ENCODE measurements around the gene DENND2C.

Gene DENND2C

DNA sequence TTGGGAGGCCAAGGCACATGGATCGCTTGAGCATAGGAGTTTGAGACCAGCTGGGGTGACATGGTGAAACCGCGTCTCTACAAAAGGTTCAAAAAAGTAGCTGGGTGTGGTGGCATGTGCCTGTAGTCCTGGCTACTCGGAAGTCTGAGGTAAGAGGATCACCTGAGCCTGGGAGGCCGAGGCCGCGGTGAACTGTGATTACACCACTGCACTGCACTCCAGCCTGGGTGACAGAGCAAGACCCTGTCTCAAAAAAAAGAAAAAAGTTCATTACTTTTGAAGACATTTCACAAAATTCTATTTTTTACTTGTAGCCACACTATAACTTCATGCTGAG lies 2.1 kb upstream of the DENND2C start:
- DNase-seq, result no peak

DNA sequence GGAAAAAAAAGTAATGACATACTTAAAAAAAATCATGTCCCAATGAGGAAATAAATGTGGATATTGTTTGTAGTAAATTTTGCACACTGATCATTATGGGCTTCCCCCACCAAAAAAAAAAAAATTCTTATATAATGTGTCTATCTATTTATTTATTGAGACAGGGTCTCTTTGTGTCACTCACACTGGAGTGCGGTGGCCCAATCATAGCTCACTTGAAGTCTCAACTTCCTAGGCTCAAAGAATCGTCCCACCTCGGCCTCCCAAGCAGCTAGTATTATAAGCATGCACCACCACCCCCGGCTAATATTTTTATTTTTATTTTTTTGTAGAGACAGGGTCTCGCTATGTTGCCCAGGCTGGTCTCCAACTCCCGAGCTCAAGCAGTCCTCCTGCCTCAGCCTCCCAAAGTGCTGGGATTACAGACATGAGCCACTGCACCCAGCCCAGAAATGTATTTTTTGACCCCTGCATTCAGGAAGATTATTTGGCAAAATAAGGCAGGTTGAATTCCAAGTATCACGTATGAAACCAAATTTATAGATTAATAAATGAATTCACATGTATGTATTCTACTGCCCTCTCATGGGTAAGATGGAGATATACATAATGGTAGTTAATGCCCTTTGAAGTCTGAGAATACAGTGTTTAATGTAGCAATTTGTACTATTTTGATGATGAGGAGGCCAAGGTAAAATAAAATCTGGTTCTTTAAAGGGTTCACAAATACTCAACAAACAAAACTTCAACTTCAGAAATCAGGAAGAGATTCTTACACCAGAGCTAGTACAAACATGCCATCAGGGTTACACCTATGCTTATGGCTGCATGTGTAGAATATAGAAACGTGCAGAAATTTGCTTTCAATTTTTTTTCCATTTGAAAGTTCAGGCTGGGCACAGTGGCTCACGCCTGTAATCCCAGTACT lies 1.4 kb upstream of the DENND2C start:
- DNase-seq, result no peak

DNA sequence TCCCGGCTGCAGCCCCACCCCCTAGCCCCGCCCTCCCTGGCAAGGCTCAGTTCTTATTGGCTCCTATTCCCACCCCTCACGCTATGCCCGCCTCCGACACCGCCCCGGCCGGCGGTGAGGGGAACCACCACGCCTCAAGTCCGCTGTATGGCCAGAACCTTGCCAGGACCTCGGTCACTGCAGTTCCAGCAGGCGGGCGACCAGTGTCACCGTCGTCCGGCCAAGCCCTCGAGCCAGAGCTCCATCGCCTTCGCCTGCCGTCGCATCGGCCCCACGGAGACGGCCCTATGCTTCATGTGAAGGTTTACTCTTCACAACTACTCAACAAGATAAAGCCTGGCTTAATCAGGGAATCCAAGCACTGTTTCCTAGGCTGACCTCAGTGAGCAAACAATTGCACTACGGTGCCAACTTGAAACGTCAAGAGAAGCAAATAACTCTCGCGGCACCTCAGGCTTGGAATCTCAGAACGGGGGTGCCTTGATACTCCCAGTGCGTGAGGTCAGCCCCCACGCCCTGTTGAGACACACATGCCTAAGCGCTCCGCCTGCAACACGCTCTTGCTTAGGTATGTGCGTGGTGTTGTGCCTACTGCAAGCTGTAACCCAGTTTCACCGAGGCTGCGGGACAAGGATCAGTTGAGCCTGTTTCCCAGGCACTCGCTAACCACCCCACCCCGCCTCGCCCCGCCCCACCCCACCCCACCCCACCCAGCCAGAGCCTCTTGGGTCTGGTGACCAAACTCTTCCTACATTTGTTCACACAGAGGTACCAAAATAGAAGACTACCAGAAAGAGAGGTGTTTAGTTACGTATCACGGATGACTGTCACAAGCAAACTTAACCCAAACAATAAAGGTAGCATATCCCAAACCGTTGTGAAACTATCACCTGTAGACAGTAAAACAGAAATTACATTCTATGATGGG lies 498 bp upstream of the DENND2C start:
- DNase-seq, result peak; percentile 66

DNA sequence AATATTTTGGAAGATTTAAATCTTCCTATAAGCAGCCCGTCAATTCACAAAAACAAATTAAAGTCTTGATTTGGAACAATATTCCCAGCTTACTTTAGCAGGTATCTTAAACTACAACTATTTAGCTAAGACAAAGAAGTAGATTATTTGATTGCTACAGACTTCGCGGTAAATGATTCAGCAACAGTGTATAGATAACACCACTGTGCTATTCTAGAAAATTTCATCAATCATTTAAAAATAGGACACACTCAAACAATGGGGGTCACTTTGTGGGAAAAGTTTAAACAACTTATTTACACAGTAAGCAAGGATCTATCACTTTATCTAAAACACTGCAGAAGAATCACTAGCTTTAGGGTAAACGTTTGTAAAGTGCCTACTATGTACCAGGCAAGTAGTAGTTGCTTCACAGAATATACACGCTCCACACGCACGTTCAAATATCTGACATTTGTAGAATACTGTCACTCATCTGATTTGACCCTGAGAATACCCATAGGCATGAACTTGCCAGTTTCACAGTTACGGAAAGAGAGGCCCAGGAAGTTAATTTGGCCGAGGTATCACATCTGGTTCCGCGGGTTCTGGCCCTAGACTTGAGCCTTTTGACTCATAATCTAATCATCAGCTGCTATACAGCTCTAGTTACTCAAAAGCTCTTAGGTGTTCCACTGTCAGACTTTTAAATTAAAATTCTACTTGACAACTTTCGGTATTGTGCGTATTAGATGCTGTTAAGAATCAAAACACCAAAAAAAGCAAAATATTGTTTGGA lies 876 bp downstream of the DENND2C start:
- no peak for DNase-seq

DNA sequence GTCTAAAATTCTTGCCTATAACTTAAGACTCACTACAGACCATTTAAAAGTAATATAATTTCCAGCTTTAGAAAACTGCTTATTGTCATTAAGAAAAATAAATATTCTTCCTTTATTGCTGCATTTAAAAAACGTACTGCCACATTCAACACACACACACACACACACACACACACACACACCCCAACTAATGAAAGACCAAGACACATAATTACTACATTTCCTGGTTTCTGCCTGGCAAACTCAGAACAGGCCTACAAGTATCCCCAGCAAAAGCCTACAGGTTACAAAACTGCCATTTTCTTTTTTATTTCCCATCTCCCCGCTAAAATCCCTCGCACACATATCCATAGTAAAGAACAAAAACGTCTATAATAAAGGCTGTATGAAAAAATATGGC lies 1.5 kb downstream of the DENND2C start:
- no peak for DNase-seq

DNA sequence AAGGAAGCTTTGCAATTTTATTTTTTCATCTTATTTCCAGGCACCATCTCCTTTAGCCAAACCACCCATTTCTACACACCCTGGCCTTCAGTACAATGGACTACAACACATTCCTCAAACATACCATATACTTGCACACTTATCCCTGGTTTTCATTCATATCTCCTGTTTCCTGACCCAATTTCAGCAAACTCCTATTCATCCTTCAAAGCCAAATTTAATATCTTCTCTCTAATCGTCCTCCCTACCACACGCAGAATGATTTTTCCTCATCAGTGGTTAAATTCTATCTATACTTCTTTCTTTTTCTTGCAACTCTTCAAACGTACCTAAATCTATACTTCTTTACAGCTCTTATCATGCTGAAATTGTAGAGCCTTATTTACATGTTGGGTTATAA lies 2.9 kb downstream of the DENND2C start:
- DNase-seq, result no peak

DNA sequence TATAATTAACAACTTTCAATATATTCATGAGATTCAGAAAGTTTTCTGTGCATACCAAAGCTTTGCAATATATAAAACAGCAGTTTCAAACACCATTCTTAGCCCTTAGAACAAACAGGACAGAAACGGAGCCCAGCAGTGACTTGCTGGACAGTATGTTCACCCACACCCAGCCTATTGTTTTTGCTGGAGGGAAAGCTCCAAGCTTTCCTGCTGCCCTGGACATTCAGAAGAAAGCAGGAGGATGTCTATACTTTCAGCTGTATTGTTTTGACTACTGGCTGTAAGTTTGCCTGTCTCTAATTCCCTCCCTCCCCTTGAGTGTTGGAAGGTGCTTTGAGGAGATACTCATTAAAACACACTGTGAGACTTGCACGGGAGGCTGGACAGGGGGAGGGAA lies 9.6 kb downstream of the DENND2C start:
- DNase-seq, result no peak

DNA sequence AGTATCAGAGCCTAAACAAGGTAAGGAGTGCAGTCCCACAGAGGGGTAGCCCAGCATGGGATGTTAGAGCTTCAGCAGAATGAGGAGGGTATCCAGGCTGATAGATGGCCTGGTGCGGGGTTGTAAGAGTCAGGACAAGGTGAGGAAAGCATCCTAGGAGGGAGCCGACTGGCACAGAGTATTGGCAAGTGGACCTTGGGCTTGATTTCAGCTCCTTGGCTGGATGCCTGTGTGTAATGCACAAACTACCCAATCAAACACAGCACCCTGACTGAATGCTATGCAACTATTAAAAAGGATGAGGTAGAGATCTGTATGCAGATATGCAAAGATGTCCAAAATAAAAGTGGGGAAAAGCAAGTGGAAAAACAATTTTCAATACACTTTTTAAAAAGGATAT lies 18.0 kb downstream of the DENND2C start:
- DNase-seq, result no peak

DNA sequence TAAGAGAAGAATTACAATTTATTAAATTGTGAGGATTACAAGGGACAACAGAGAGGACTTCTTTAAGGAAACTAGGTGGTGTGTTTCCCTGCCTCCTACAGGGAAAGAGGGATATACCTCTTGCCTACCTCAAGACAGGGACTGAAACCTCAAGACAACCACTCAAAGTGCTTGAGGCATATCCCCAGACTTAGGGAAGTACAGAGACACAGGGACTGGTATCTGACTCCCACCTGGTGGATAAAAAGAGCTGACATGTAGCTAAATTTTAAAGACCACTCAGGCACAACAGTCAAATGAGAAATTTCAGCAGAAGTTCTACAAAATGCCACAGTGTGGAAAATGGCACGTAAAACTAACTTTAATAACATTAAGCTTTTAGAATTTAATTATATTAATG lies 21.3 kb downstream of the DENND2C start:
- DNase-seq, result no peak

DNA sequence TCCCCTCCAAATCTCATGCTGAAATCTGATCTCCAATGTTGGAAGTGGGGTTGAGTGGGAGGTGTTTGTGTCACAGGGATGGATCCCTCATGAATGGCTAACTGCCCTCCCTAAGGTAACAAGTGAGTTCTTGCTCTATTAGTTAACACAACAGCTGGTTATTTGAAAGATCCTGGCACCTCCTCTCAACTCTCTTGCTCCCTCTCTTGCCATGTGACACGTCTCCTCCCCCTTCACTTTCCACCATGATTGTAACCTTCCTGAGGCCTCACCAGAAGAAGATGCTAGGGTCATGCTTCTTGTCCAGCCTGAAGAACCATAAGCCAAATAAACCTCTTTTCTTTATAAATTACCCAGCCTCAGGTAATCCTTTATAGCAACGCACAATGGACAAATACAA lies 28.5 kb downstream of the DENND2C start:
- DNase-seq, result no peak

DNA sequence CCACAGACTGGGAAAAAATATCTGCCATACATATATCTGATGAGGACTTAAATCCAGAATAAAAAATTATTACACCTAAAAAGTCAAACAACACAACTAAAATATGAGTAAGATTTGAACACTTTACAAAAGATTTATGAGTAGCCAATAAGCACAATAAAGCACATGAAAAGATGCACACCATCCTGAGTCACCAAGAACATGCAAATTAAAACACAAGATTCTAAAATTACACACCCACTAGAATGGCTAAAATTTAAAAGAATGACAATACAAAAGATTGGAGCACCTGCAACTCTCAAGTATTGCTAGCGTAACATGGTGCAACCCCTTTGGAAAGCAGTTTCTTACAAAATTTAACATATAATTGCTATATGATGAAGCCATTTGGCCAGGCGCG lies 30.9 kb downstream of the DENND2C start:
- DNase-seq, result no peak

DNA sequence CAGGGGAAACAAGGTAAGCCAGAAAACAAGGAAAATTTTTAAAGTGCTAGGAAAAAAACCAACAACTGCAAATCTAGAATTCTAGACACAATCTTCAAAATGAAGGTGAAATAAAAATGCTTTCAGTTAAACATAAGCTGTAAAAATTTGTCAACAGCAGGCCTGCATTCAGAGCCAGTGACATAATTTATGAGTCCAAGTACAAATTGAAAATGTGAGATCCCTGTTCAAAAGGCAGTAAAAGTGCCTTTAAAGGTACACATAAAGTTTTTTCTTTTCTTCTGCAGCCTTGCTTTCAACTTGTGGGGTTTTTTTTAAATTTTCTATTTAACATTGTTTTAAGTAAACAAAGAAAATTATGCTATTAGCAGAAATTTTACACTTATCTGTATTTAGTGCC lies 37.4 kb downstream of the DENND2C start:
- no peak for DNase-seq

DNA sequence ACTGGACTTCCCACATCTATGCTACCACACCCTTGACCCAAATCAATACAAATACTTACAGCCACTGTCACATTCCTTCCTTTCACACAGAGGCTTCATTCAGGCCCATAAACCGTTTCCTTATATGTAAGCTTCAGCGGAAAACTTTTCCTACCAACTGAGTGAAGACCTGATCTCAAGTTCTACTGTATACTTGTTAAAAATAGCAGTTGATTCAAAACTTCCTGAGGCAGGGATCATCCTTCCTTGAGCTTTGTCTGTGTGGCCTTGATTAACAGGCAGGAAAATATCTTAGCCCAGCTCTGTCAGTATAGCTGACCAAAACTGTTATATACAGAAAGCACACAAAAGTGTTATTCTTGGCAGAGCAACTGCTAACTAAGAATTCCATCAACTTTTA lies 42.7 kb downstream of the DENND2C start:
- DNase-seq, result no peak

DNA sequence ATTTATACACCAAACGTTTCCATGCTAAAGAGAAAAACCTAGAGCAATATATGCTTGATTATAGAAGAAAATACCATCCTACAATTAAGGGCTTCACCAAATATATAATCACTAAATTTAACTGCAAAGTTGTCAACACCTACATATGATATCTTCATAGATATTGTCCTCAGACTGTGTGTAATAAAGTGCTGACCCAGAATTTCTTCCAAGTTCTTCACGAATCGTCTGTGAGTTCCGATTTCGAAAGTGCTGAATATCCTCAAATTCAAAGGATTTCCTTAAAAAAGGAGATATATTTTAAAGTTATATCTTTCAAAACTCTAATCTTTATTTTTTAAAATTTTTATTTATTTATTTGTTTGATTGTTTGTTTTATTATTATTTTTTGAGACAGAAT lies 46.5 kb downstream of the DENND2C start:
- no peak for DNase-seq

DNA sequence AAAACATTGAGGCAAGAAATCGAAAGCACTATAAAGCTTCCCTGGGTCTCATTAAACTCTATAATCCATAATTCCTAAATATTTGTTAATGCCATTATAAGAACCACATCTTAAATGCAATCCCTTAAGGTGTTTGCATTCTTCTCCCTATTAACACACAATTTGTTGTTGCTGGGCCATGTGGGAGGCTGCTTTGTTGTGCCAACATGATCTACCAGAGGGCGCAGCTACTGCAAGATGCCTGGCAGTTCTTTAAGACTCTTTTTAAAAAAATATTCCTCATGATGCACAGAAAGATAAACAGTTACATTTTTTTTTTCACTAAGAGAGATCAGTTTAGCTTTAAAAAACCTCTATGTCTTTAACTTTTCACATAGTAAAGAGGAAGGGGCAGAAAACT lies 49.4 kb downstream of the DENND2C start:
- no peak for DNase-seq

DNA sequence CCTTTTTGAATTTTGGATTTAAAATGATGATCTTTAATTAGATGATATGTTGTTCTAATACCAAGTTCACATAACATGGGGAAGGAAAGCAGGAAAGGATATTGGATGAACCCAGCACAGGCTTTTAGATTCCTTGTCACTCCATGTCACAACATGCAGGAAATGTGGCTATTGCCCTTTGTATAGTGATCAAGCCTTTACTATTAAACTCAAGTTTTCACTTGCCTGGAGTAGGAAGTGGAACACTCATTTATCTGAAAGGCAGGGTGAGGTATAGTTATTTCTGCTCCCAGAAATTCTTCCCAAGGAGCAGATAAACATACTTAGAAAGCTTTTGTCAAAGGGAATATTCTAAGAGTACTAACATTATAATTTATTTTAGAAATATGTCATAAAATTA lies 51.2 kb downstream of the DENND2C start:
- DNase-seq, result no peak

DNA sequence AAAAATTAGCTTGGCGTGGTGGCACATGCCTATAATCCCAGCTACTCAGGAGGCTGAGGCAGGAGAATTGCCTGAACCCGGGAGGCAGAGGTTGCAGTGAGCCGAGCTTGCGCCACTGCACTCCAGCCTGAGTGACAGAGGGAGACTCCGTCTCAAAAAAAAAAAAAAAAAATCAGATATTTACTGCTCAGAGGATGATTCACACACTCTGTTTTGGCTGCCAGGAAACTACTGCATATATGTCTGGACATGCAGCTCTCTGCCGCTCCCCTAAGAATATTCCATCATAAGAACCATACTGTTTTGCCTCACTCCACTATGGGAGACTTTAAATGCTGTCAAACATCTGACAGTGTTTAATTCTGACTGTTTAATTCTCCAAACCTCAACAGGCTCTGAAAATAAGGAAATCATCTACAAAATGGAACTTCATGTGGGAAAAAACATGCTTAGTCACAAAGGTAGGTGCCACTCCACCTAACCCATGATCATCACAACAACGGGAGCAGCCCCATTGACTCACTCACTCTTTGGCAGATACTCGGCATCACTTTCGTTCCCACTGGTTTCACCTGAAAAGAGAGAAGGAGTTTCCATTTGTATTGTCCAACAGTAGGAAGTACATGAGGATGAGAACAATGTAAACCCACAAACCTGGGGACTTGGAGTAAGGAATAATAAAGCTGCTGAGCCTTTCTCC lies 59.2 kb downstream of the DENND2C start:
- peak; percentile 39 for DNase-seq

DNA sequence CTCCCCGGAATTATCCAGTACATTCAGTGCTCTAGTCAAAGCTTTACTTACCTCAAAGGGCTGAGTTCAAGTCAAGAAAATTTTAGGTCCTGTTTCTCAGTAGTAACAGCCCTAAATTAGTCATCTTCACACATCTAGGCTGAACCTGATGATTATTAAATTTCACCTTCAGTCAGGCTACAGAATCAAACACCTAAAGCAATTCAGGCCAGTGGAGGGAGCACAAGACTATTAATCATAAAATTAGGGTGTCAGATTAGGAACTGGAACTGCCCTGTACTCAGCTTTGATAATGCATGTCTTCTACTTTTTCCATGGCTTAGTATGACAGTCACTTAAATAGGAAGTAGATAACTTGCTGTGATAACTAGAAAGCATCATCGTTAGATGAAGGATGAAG lies 60.0 kb downstream of the DENND2C start:
- DNase-seq, result no peak

DNA sequence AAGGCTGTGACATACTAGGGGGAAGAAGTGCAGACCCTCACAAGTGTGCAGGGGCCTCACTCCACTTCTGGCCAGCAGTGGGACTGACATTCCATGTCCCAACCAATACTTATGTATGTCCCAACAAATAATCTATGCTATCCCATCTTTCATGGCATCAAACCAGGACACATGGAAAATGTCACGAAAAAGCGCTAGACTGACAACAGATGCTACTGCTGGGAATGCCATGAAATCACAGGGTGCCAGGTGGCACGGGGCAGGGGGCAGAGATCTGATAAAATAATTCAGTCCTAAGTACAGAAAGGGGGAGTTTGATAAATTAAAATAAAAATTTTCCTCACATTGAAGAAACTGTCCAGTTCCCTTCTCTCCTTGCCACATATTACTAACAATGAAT lies 60.8 kb downstream of the DENND2C start:
- peak; percentile 1 for DNase-seq

DNA sequence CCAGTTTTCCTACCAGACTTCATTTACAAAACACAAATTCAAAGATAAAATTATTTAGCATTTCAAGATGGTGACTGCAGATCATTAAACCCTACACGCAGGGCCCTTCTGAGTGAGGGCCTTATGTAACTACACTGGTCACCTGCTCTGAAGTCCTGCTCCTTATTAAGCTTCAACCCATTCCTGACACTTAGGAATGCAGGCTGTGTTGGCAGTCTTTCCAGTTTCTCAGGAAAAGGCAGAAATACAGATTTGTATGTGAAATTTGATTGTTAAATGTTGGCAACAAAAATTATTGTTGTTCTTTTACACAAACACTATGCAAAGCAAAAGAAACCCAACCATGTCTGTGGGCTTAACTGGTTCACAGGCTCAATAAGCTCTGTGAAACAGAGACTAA lies 62.6 kb downstream of the DENND2C start:
- DNase-seq, result no peak

DNA sequence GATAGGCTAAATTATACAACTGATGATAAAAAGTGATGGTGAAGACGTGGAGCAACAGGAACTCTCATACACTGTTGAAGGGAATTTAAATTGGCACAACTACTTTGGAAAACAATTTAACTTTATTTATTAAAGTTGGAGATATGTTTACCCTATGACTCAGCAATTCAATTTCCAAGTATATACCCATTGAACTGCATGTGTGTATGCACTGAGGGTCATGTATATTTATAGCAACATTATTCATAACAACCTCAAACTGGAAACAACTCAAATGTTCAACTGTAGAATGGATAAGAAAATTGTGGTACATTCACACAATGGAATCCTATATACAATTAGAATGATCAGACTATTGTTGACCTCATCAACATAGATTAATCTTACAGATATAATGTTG lies 71.9 kb downstream of the DENND2C start:
- no peak for DNase-seq

DNA sequence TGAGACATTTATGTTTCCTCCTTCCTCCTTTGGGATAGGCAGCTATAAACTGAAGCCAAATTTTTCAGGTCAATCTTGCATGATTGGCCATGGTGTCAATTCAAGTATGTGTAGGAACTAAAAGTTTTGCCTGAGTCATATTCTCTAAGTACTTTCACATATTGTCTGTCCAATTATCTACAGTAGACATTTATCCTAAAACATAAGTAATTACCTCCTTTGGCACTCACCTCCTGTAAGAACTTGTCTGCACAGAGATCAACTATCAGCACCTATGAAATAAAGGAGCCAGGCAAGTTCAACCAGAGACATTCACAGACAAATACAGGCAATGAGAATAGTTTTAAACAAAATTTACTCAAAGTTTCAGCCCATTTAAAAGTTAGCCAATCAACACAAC lies 74.2 kb downstream of the DENND2C start:
- no peak for DNase-seq

DNA sequence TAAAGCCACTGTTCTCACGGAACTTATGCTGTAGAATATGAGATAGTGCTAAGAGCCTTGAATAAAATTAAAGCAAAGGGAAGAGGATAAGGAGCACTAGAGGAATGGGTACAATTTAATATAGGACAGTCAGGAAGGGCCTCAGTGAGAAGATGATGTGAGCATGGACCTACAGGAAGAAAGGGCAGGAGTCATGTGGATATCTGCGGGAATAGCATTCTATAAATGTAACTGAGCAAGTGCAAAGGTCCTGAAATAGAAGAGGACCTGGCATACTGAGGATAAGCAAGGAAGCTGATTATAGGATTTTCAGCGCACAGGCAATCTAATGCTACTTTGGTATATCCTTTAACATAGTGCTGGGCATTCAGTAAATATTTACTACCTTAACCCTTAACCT lies 75.8 kb downstream of the DENND2C start:
- no peak for DNase-seq

Data from NCI-H2171 (cell line).